NCI-H1436 (cell line): Measurements from ENCODE around the gene PKM.

Experiments used
- DNase-seq: peaks from one replicate; lab custom pipeline; 2025; lab: John Stamatoyannopoulos, UW

Gene PKM

DNA sequence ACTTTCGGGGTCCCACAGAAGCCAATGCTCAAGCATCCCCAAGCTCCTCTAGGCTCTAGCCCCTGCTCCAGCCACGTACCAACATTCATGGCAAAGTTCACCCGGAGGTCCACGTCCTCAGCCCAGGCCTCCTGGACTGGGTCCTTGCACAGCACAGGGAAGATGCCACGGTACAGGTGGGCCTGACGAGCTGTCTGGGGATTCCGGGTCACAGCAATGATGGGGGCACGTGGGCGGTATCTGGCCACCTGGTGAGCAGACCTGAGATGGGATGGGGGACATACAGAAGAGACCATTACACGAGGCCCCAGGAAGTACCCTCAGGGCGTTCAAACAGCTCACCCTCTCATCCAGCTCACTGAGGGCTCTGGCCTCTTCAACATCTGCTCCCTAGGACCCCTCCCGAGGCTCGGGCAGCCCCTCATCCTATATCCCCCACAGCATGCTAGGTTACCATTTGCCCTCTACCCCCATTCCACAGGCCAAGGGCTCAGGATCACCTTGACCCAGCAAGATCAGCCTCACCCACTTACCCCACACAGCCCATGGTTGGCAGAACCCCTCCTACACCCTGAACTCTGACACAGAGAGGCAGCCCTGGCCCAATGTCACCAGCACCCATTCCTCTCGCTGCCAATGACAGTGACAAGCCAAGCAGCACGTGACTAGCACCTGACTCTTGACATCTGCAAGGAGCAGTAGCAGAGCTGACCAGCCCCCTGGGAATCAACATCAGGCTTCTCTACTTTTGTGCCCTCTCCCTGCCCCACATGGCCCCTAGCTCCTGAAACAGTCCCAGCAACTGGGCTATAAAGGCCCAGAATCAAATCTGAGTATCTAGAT lies 30.4 kb downstream of the PKM start:
- DNase-seq, result no peak

DNA sequence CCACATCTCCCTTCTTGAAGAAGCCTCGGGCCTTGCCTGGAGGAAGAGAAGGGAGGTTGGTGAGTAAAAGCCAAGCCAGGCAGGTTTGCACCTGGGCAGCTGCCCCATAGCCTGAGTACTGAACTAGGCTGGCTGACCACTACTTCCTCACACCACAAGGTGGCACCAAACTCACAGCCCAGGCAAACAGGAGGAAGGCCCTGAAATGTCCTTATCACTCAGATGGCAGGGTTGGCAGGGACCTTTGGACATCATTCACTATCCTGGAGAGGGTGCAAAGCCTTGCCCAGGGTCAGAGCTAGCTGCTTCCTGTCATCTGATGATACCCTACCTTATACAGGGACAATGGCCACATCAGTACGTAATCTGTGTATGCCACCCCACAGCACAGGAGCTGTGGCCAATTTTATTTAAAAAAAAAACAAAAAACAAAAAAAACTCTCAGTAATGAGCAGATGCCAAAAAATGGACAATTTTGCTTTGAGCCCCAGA lies 31.2 kb downstream of the PKM start:
- peak; percentile 48 for DNase-seq

DNA sequence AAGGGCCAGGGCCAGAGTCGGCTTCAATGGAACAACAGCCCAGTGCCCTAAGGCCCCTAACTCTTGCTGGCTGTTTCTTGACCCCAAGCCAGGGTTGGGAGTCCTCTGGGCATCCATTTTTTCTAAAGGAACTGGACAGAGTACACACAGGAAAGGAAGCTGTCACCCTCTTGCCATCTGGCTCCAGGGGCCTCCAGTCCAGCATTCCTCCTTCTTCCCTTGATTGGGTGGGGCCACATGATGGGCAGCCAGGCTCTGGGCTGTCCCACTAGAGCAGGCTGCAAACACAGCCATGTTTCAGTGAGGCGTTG lies 31.8 kb downstream of the PKM start:
- DNase-seq, result no peak

DNA sequence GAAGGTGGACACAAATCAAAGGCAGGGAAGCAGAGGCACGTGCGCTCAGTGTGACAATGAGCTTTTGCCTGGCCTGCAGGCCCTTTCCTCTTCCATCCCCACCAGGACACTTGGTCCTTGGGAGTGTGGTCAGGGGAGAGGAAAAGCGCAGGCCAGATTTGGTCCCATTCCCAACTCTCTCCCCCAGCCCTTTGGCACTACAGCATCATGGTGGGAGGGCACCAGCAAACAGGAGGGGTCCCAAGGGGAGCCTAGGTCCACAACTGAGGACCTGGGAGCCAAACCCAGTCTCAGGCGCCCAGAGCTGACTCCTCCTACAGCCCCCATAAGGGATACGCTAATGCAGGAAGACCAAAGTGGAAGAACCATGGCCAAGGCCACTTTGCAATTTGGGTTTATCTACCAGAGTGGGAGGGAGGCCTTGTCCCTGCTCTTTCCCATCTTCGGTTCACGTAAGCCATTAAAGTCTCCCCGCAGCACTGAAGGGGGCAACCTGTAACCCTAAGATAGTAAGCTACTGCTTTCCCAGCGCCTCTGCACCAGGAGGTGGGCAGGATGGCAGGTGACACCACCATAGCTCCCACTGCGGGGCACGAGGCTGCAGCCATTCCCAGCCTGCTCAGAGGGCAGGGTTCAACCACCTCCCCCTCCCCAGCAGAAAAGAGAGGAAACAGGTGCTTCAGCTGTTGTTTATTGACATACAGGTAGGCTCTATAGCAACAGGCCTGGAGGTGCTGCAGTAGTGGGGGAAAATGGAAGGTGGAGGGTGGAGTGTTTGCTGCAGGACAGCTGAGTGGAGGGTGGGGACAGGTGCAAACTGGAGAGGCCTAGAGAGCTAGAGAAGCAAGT lies 32.4 kb downstream of the PKM start:
- DNase-seq, result peak; percentile 49

DNA sequence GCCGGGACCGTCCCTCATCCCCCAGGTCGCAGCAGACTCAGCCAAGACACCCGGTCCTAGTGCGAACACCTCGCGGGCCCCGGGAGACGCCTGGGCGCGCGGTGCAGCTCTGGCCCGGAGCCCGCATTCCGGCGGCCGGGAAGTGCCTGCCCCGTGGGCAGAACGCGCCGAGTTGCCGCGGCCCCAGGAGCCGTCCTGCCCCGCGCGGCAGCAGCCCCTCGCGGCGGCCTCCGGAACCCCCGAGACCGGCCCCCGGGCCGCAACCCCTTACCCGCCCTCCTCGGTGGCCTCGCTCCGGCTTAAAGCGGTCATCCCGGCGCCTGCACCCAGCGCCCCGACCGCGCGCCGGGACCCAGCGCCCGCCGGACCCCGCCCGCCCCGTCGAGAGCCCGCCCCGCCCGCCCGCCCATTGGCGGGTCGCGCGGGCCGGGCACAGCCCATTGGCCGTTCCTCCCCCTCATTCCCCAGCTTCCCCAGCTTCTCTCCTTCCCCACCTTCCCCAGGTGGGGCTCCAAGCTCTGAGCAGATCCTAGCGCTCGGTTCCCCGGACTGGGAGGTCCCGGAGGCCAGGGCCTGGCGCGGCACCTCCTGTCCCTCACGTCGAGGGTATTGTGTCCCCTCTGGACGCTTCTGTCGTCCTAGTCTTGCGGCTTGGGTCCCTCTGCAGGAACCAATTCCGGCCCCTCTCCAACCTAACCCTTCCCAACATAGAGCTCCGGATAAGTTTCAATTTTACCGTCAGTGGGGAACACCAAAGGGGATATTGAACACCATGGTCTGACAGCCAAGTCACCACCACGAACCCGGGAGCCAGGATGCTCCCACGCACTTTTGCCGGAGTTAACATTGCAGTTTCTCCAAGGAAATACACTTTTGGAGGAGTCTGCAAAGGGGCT lies 33.3 kb downstream of the PKM start, which contains the start of gene GRAMD2A:
Gene GRAMD2A (minus strand): TSS at position 328 of the 896 bp plus-strand sequence.
- DNase-seq, result peak; percentile 29

DNA sequence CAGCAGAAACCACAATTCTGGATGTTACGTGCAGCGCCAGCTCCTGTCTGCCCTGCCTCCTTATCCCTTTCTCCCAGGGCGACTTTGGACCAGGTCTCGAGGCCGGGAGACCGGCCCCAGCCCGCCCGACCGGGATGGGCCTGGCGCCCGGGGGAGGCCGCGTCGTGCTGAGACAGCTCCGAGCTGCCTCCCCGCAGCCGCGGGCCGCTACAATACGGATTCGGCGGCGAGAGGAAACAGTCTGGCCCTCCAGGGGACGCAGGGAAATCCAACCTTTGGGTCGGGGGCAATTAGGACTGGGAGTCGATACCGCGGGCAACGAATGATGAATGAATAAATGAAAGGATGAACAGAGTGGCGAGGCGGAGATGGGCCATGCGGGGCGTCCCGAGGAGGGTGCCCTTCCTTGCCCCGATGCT lies 33.9 kb downstream of the PKM start:
- DNase-seq, result no peak

DNA sequence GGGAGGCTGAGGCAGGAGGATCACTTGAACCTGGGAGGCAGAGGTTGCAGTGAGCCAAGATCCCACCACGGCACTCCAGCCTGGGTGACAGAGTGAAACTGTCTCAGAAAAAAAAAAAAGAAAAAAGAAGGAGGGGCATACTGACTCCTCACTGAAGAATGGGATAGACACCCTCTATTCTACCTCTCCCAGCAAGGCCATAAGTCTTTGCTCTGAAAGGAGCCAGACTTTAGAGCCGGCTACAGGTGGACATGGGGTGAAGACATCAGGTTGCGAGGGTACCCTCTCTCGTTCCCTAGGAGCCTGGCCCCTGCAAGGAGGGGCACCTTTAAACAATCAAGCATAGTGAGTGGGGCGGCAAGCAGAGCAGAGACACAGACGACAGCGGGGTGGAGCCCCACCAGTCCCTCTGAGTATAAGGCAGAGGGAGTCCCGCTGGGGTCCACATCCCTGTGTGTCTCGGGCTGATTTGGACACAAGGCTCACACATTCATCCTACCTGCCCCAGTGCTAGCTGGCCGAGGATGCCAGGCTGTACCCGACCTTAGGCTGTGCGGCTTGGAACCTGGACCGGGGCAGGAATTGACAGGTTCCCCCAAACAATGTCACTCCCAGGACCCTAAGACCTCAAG lies 34.5 kb downstream of the PKM start:
- DNase-seq, result no peak

DNA sequence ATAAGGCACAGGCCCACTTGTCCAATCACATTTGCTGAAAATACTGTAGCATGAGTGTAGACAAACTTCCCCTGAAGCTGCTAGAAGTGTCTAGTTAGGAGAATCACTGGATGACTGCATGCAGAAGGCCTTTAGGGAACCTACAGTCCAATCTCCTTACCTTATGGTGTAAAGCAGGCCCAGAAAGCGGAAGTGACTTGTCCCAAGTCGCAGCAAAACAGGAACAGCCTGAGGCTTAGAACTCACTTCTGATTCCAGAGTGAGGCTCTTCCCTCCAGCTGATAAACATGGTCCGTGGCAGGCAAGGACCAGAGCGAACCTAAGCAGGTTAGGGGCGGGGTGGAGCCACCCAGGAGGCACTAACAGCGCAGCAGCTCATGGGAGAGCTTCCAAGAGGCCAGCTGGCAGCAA lies 35.9 kb downstream of the PKM start:
- no peak for DNase-seq

DNA sequence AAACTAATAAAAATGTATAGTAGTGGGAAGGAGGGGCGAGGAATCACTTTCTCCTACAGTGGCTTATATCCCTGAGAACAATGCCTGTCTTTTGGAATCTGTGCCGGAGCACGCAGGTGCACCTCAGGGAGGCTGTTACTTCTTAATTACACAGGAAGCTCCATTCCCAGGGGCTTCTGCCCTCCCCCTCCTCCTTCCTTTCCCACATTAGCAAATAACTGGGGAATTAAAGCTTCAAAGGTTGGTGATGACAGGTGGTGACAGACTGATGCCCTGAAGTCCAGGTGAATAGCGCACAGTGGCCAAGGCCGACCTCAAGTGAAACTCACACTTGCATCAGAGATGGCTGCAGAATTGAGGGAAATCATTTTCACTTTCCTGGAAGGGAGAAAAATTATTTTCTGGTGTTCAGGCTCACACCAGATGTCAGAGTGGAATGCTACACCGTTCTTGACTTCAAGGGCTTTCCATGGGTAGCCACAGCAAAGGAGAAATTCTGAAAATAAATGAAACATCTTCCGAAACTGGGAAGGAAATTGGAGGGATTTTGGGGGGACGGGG lies 37.1 kb downstream of the PKM start:
- no peak for DNase-seq

DNA sequence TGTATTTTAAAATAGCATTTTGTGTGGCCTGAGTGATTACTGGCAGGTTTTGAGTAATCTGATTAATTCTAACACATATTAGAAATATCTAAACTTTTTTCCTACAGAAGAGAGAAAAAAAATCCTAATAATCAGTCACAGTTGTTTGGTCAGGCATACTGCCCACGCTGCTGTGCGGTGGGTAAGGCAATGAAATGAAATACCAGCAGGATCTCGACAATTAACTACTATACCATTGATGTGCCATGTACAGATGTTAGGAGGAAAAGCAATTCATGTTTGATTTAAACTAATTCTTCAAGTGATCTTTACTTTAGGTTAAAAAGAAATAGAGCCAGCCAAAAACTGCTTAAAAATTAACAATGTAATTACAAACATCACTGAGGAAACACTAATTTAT lies 38.6 kb downstream of the PKM start:
- DNase-seq, result no peak

DNA sequence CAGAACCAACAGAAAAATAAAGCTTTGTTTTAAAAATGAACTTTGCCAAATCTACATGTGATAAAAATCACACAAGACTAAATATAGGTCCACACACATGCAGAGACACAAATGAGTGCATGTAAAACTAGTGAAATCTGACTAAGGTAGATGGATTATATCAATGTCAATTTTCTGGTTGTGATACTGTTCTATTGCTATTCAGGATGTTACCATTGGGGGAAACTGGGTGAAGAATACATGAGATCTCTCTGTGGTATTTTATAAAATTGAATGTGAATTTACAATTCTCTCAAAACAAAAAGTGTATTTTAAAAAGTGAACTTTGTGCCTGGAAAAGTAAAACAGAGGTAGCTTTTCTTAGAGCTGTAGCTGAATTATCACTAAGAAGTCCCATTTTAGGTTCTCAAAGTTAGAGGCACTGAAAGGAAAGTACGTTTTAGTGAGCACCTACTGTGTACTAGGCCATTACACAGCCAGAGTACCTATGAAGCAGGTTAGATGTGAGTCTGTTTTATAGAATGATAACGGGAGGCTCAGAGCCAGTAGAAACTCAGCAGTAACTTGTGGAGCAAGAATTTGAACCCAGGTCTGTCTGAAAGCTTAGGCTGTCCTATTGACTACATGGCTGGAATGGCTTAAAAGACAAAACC lies 41.6 kb downstream of the PKM start:
- no peak for DNase-seq

DNA sequence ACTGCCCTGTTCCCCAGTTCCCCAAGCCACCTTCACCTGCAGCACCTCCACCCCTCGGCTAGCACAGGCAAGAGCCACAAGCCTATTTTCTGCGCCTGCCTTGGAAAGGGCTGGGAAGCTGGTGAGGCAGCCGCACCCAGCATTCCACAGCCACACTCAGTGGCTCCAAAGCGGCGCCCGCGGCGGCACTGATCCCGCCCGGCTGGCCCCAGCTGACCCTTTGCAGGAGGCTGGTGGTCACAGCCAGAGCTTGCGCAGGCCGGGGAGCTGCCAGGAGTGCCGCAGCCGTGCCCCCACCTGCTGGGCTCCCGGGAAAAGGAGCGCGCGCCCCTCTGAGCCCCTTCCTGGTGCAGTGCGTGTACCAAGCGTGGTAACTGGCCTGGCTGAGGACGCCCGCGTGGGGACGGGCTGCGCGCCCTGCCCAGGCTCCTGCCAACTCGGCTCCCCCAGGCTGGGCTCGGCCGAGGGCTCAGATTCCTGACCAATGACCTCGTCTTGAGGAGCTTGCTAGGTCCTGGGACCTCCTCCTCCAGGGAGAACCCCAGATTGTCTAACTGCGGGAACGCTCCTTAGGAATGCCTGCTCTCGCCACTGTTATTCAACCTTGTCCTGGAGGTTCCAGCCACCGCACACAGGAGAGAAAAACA lies 46.7 kb downstream of the PKM start:
- DNase-seq, result no peak

DNA sequence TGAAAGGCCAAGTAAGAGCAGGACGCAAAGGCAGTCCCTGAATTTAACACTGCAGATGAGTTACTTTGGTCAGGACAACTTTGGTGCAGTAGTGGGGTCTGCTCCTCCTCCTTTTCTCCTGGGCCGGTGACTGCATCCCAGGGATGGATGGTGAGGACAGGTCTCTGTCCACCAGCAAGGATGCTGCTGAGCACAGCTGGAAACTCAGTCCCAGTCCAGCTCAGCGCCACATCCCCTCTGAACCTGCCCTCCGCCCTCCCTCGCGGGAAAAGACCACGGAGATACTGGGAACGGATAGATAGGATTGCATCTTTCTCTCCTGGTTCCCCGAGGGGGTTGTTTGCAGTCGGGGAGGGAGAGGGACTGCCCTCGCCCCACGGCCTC lies 47.2 kb downstream of the PKM start:
- no peak for DNase-seq

DNA sequence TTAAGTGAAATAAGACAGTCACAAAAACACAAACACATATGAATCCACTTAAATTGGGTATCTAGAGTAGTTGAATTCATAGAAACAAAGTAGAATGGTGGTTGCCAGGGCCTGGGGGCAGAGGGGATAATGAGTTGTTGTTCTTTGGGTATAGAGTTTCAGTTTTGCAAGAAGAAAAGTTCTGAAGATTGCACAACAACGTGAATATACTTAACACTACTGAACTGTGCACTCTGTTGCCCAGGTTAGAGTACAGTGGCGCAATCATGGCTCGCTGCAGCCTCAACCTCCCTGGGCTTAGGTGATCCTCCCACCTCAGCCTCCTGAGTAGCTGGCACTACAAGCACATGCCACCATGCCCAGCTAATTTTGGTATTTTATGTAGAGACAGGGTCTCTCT lies 48.3 kb downstream of the PKM start:
- DNase-seq, result no peak

DNA sequence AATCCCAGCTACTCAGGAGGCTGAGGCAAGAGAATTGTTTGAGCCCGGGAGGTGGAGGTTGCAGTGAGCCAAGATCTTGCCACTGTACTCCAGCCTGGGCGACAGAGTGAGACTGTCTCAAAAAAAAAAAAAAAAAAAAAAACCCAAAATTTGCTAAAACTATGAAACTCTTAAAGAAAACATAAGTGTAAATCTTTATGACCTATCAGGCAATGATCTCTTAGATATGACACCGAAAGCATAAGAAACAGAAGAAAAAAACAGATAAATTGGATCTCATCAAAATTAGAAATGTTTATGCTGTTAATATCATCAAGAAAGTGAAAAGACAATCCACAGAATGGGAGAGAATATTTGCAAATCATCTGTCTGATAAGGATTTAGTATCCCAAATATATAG lies 48.7 kb downstream of the PKM start:
- DNase-seq, result no peak

DNA sequence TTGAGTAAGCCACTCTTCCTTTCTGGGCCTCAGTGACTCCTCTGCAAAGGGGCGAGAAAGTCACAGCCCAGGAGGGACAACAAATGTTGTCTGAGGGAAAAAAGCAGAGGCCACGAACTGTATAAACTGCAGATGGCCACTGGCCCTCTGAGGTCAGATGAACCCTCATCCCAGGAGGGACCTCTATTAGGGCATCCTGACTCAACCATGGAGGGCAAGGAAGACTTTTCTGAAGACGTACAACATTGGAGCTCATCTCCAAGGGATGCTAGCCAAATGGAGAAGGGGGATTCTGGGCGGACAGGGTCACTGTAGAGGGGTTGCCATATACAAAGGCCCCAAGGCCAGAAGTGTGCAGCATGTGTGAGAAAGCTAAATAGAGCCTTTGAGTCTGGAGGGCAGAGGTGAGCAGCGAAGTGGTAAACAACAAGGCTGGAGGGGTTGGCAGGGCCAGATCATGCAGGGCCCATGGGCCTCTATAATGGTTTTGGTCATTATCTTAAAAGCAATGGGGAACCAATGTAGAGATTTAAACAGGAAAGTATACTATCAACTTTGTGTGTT lies 50.1 kb downstream of the PKM start:
- DNase-seq, result no peak

DNA sequence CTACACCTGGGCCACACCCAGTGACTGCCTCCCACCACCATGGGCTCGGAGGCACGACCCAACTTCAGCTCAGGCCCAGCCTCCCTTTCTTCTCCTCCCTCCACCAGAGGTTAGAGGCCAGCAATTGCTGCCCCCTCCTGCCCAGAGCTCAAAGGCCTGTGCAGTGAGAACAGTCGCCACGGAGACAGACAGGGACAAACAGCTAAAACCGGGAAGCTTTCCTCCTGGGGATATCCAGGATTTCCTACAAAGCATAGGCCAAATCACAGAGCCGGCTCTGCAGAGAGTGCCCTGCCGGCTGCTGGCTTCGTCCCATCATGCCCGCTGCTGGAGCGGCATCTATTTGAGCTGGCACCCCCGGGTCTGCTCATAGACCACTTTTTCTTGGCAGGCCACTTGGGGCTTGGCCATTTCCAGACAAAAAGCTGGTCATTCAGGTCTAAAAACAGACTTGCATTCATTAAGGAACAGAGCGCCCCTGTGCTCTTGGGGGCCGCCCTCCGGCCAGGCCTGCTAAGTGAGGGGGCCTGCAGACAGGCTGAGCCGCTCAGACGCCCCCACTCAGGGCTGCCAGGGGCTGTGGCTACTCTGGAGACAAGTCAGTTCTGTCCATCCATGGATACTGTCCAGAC lies 50.9 kb downstream of the PKM start:
- no peak for DNase-seq

DNA sequence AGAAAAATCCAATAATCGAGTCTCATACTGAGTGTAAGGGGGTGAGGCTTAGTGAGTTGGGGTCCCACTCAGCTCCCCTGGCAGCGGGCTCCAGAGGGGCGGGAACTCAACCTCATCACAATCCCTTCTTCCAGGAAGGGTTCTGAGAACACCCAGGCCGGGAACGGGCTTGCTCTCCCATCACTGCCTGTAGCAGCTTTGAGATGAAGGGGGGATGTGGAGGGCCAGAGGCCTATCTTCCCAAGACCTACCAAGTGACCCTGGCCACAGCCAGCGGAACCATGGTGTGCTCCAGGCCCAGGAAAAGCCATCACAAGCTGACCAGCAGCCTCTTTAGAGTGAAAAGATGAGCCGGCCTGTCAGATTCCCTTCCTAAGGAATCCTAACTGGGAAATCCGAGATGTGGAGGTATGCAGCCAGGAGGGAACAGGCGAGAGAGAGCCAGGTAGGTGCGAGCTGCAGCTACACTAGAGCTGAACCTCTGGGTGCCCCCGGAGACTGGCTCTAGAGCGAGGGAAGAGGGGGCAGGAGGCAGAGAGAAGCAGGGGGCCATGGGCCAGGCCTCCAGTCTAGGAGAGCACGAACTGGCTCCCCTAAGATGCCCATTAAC lies 51.9 kb downstream of the PKM start:
- no peak for DNase-seq

DNA sequence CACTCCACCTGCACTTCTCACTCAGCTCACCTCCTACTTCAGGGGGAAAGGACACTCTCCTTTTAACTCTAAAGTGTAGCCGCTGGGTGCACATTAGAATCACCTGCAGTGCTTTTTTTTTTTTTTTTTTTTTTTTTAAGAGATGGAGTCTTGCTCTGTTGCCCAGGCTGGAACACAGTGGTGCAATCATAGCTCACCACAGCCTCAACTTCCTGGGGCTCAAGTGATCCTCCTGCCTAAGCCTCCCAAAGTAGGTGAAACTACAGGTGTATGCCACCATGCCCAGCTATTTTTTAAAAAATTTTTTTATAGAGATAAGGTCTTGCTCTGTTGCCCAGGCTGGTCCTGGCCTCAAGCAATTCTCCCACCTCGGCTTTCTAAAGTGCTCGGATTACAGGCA lies 54.2 kb downstream of the PKM start:
- no peak for DNase-seq
